ENCODE measurements around the gene TCF3. TPM values are rescaled to one million over a fixed set of nuclear protein-coding genes. Genes with fewer than 3 reads are reported as not detected.
"Not testable (repeated sequence)": the region's sequence is repeated elsewhere in the genome, so short reads cannot be mapped to it uniquely, and the experiment has no call there.

The TCF3 gene
- total and polyA plus RNA-seq, 4 donors: 5.2 to 119 (median 12.8) TPM

- peaks cover 0 to 7% (median 2%) of the 10 kb centered on the region in 4 donors for H3K9me3 ChIP-seq (ENCODE audit: control insufficient read depth in 4 of 4, low read length in 3 of 4)
- TF ChIP-seq HNF4G (IDR thresholded peaks at IDR 0.05): no peak
- no peak for DNase-seq (ENCODE audit: low spot score)
- peaks cover 0 to 5% (median under 1%) of the 10 kb centered on the region in 4 donors for H3K27me3 ChIP-seq (ENCODE audit: control insufficient read depth in 4 of 4, insufficient read depth in 4 of 4, low read length in 3 of 4)
- no peaks in the 10 kb centered on the region for H3K36me3 ChIP-seq (ENCODE audit: control insufficient read depth in 4 of 4, insufficient read depth in 3 of 4, low read depth in 1 of 4, low read length in 3 of 4)
- no peak overlapping the region for H3K9ac ChIP-seq (ENCODE audit: low read depth in 1 of 2, low read length in 2 of 2)
- no peaks in the 10 kb centered on the region for H3K4me1 ChIP-seq (ENCODE audit: control insufficient read depth in 4 of 4, insufficient read depth in 4 of 4, low read length in 3 of 4)
- 37% methylated on average over 31 of the region's 31 CpGs for WGBS
- H3K4me3 ChIP-seq (ENCODE audit: low read depth in 1 of 3, low read length in 3 of 3): no peak overlapping the region
- no peak overlapping the region for H3K27ac ChIP-seq (ENCODE audit: low read depth in 1 of 2, low read length in 2 of 2)
Measured at GRCh38 chr19:1699998-1700732, 47.8 kb upstream of the TCF3 start.

- Histone ChIP-seq H3K9me3 (ENCODE audit: control insufficient read depth in 4 of 4, low read length in 3 of 4) (peaks cover 0 to 3% (median 2%) of the 10 kb centered on the region in 4 donors), H3K9ac (ENCODE audit: low read depth in 1 of 2, low read length in 2 of 2) (no peak overlapping the region), H3K27ac (ENCODE audit: low read depth in 1 of 2, low read length in 2 of 2) (no peak overlapping the region), H3K27me3 (ENCODE audit: control insufficient read depth in 4 of 4, insufficient read depth in 4 of 4, low read length in 3 of 4) (peaks cover 0 to 5% (median 0%) of the 10 kb centered on the region in 4 donors), H3K4me3 (ENCODE audit: low read depth in 1 of 3, low read length in 3 of 3) (no peak overlapping the region), H3K36me3 (ENCODE audit: control insufficient read depth in 4 of 4, insufficient read depth in 3 of 4, low read depth in 1 of 4, low read length in 3 of 4) (no peaks in the 10 kb centered on the region), H3K4me1 (ENCODE audit: control insufficient read depth in 4 of 4, insufficient read depth in 4 of 4, low read length in 3 of 4) (no peaks in the 10 kb centered on the region)
- DNase-seq (ENCODE audit: low spot score): no peak
- WGBS: 83% methylated on average over 19 of the region's 19 CpGs
- no peak for TF ChIP-seq NR2F2 (IDR thresholded peaks at IDR 0.05)
Measured at GRCh38 chr19:1699386-1699785, 47.0 kb upstream of the TCF3 start.

- Histone ChIP-seq H3K36me3 (ENCODE audit: control insufficient read depth in 4 of 4, insufficient read depth in 3 of 4, low read depth in 1 of 4, low read length in 3 of 4) (no peaks in the 10 kb centered on the region), H3K4me1 (ENCODE audit: control insufficient read depth in 4 of 4, insufficient read depth in 4 of 4, low read length in 3 of 4) (no peaks in the 10 kb centered on the region), H3K27ac (ENCODE audit: low read depth in 1 of 2, low read length in 2 of 2) (no peak overlapping the region), H3K9ac (ENCODE audit: low read depth in 1 of 2, low read length in 2 of 2) (no peak overlapping the region), H3K27me3 (ENCODE audit: control insufficient read depth in 4 of 4, insufficient read depth in 4 of 4, low read length in 3 of 4) (peaks cover 0 to 5% (median 0%) of the 10 kb centered on the region in 4 donors), H3K9me3 (ENCODE audit: control insufficient read depth in 4 of 4, low read length in 3 of 4) (peaks cover 0 to 3% (median under 1%) of the 10 kb centered on the region in 4 donors), H3K4me3 (ENCODE audit: low read depth in 1 of 3, low read length in 3 of 3) (no peak overlapping the region)
- TF ChIP-seq FOXA2 (IDR thresholded peaks at IDR 0.05) (no peak), NR2F2 (IDR thresholded peaks at IDR 0.05) (no peak), RXRA (IDR thresholded peaks at IDR 0.05) (no peak)
- no peak for DNase-seq (ENCODE audit: low spot score)
- 80% methylated on average over 26 of the region's 26 CpGs for WGBS
Measured at GRCh38 chr19:1698636-1699035, 46.2 kb upstream of the TCF3 start.

- H3K4me3 ChIP-seq (ENCODE audit: low read depth in 1 of 3, low read length in 3 of 3); H3K9me3 ChIP-seq (ENCODE audit: control insufficient read depth in 4 of 4, low read length in 3 of 4); H3K4me1 ChIP-seq (ENCODE audit: control insufficient read depth in 4 of 4, insufficient read depth in 4 of 4, low read length in 3 of 4); H3K9ac ChIP-seq (ENCODE audit: low read depth in 1 of 2, low read length in 2 of 2); H3K27me3 ChIP-seq (ENCODE audit: control insufficient read depth in 4 of 4, insufficient read depth in 4 of 4, low read length in 3 of 4); H3K36me3 ChIP-seq (ENCODE audit: control insufficient read depth in 4 of 4, insufficient read depth in 3 of 4, low read depth in 1 of 4, low read length in 3 of 4); DNase-seq (ENCODE audit: low spot score); H3K27ac ChIP-seq (ENCODE audit: low read depth in 1 of 2, low read length in 2 of 2): not testable (repeated sequence)
- 88% methylated on average over 12 of the region's 12 CpGs for WGBS
Measured at GRCh38 chr19:1695481-1695880, 43.1 kb upstream of the TCF3 start.

- Histone ChIP-seq H3K4me1 (ENCODE audit: control insufficient read depth in 4 of 4, insufficient read depth in 4 of 4, low read length in 3 of 4) (no peaks in the 10 kb centered on the region), H3K36me3 (ENCODE audit: control insufficient read depth in 4 of 4, insufficient read depth in 3 of 4, low read depth in 1 of 4, low read length in 3 of 4) (no peaks in the 10 kb centered on the region), H3K27ac (ENCODE audit: low read depth in 1 of 2, low read length in 2 of 2) (no peak overlapping the region), H3K9me3 (ENCODE audit: control insufficient read depth in 4 of 4, low read length in 3 of 4) (peaks cover 0 to 3% (median under 1%) of the 10 kb centered on the region in 4 donors), H3K4me3 (ENCODE audit: low read depth in 1 of 3, low read length in 3 of 3) (no peak overlapping the region), H3K9ac (ENCODE audit: low read depth in 1 of 2, low read length in 2 of 2) (no peak overlapping the region), H3K27me3 (ENCODE audit: control insufficient read depth in 4 of 4, insufficient read depth in 4 of 4, low read length in 3 of 4) (peaks cover 2 to 7% (median 6%) of the 10 kb centered on the region in 4 donors)
- 56% methylated on average over 18 of the region's 18 CpGs for WGBS
- no peak for DNase-seq (ENCODE audit: low spot score)
- TF ChIP-seq FOXA2 (IDR thresholded peaks at IDR 0.05) (no peak), SP1 (IDR thresholded peaks at IDR 0.05) (no peak), YY1 (IDR thresholded peaks at IDR 0.05) (no peak), NR2F2 (IDR thresholded peaks at IDR 0.05) (no peak), RAD21 (IDR thresholded peaks at IDR 0.05) (no peak)
Measured at GRCh38 chr19:1691589-1692290, 39.3 kb upstream of the TCF3 start.
